Astrocyte of the spinal cord (primary cell): Measurements from ENCODE around the gene OR4D2.
"Not testable (repeated sequence)": the region's sequence is repeated elsewhere in the genome, so short reads cannot be mapped to it uniquely, and the experiment has no call there.

Experiments
- DNase-seq: peaks from one replicate; pipeline ENCODE4 v3.0.0; 2011; ENCODE audit warnings: low read depth, low spot score
- H3K4me3 ChIP-seq: 2 replicates; pipeline ENCODE4 v1.5.1; 2011; ENCODE audit warnings: low read depth, mild to moderate bottlenecking, low read length, moderate library complexity
- in situ Hi-C: cut with HindIII; loops from 2 replicates; pipeline ENCODE4 v1.10.0; 2017; ENCODE audit warnings: low sequenced_read_pairs
- TF ChIP-seq, protein P1 (sequence below): IDR thresholded peaks from 2 replicates; pipeline ENCODE4 v1.5.1; 2012; ENCODE audit warnings: low read depth, mild to moderate bottlenecking, low read length, inconsistent platforms

OR4D2 gene

DNA sequence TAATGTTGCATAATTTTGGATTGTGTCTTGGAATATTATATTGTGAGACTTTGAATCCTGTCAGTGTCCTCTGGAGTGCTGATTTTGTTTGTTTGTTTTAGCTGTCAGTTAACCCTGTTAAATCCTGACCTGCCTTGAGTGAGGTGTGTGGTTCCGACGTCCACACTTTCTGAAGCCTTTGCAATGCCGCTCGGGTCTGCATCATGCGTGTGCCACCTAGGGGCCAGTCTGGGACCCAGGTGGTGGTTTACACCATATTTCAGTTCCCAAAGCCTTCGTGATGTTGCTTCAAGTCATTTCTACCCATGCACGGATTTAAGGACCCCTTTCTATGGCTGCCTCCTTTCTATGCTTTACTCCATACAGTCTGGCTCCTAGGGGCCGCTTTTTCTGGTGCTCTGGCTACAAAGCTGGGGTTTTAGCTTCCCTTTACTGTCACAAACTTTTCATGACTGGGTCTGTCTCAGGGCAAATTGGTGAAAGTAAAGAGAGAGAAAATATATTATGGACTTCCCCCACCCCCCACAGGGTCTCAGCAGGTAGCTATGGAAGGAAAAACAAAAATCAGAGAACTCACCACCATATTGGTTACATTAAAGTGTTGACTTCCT lies 30.0 kb upstream of the OR4D2 start:
- H3K4me3 ChIP-seq = no peak overlapping the region
- in situ Hi-C loops = no loop called here
- DNase-seq = no peak
- TF ChIP-seq, protein P1, sequence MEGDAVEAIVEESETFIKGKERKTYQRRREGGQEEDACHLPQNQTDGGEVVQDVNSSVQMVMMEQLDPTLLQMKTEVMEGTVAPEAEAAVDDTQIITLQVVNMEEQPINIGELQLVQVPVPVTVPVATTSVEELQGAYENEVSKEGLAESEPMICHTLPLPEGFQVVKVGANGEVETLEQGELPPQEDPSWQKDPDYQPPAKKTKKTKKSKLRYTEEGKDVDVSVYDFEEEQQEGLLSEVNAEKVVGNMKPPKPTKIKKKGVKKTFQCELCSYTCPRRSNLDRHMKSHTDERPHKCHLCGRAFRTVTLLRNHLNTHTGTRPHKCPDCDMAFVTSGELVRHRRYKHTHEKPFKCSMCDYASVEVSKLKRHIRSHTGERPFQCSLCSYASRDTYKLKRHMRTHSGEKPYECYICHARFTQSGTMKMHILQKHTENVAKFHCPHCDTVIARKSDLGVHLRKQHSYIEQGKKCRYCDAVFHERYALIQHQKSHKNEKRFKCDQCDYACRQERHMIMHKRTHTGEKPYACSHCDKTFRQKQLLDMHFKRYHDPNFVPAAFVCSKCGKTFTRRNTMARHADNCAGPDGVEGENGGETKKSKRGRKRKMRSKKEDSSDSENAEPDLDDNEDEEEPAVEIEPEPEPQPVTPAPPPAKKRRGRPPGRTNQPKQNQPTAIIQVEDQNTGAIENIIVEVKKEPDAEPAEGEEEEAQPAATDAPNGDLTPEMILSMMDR = peak; percentile 44

- no peak overlapping the region for H3K4me3 ChIP-seq
- in situ Hi-C loops = no loop called here
- TF ChIP-seq, protein P1 = no peak
- DNase-seq = no peak
Observed at GRCh38 chr17:58141505-58141904, 25.3 kb upstream of the OR4D2 start.

DNA sequence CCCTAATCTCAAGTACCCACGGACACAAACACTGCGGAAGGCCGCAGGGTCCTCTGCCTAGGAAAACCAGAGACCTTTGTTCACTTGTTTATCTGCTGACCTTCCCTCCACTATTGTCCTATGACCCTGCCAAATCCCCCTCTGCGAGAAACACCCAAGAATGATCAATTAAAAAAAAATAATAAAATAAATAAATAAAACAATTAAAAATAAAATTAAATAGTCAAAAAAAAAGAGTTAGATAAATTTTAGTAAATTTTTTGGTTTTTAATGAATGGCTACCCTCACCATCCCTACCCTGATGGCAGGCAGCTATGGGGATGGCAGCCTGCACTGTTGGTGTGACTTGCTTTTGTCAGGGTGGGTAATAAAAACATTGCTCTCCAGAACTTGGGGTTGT lies 23.4 kb upstream of the OR4D2 start:
- H3K4me3 ChIP-seq, DNase-seq, in situ Hi-C loops: not testable (repeated sequence)

GRCh38 chr17:58144801-58145200 lies 22.0 kb upstream of the OR4D2 start:
- TF ChIP-seq, protein P1 = no peak
- in situ Hi-C loops = no loop called here
- no peak overlapping the region for H3K4me3 ChIP-seq
- no peak for DNase-seq

- no peak within 1 kb of the TSS for H3K4me3 ChIP-seq
- DNase-seq = no peak
- in situ Hi-C loops = no loop called here
- TF ChIP-seq, protein P1 = no peak
Observed at GRCh38 chr17:58147930-58148434, 18.8 kb upstream of the OR4D2 start, which contains the start of gene OR4D1. Gene OR4D1, plus strand, starts transcription at chr17:58148384. Its CDS starts 6,770 bp downstream, at chr17:58155154.

DNA sequence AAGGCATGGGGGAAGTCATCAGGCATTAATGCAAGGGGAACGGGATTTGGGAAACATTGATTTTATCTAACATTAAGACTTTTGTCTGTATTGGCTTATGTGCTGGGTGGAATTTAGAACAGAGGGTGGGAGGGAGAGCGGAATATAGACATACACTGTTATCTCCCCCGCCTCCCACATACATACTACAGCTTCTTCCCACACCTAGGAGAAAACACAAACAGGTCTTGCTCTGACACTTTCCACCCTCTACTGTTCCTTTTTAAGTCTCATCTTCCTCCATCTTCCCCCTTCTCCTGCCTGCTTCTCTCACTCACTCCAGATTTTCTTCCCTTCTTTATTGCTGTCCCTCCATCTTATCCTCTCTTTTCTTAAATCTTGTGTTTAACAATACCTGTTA lies 18.2 kb upstream of the OR4D2 start:
- DNase-seq = no peak
- in situ Hi-C loops = no loop called here
- TF ChIP-seq, protein P1 = no peak
- H3K4me3 ChIP-seq = no peak overlapping the region

GRCh38 chr17:58150394-58150793 lies 16.4 kb upstream of the OR4D2 start:
- DNase-seq = no peak

More at GRCh38 chr17:58150394-58150793, 16.4 kb upstream of the OR4D2 start:
- TF ChIP-seq, protein P1 = no peak
- H3K4me3 ChIP-seq = no peak overlapping the region
- in situ Hi-C loops = no loop called here
